Kidney (tissue), 14 donors: Measurements from ENCODE around the gene CABYR. TPM values are rescaled to one million over a fixed set of nuclear protein-coding genes. Genes with fewer than 3 reads are reported as not detected.
"Not testable (repeated sequence)": the region's sequence is repeated elsewhere in the genome, so short reads cannot be mapped to it uniquely, and the experiment has no call there.

Experiments used
- DNase-seq, 5 donors: peaks; one replicate each; pipeline ENCODE4 v3.0.0-alpha.2; 2013 to 2020
- FAIRE-seq: peaks from 2 replicates; lab custom pipeline; 2012; peaks lifted over from hg19 to GRCh38; lab: Jason Lieb, UNC
- H3K27ac ChIP-seq, 2 donors: one replicate each; pipeline ENCODE4 v1.7.0; 2013; ENCODE audit warnings: low read depth in 2 of 2, low read length in 2 of 2, inconsistent platforms in 1 of 2
- H3K27me3 ChIP-seq: one replicate; pipeline ENCODE4 v1.7.1; 2013; ENCODE audit warnings: low read length, inconsistent platforms; ENCODE audit not compliant: control insufficient read depth, insufficient read depth
- H3K36me3 ChIP-seq, 3 donors: one replicate each; pipeline versions ENCODE4 v1.7.0 to v1.7.1; 2013; ENCODE audit warnings: low read length in 3 of 3, control low read depth in 1 of 3, inconsistent platforms in 1 of 3; ENCODE audit not compliant: insufficient read depth in 3 of 3, control insufficient read depth in 2 of 3
- H3K4me1 ChIP-seq, 3 donors: one replicate each; pipeline versions ENCODE4 v1.7.0 to v1.7.1; 2013; ENCODE audit warnings: low read length in 3 of 3, inconsistent platforms in 1 of 3, low read depth in 1 of 3; ENCODE audit not compliant: control insufficient read depth in 2 of 3, insufficient read depth in 2 of 3
- H3K4me3 ChIP-seq, 3 donors: one replicate each; pipeline versions ENCODE4 v1.7.0 to v1.8.1; 2013; ENCODE audit warnings: low read length in 3 of 3, control low read depth in 1 of 3, inconsistent platforms in 1 of 3
- H3K9ac ChIP-seq, 3 donors: one replicate each; pipeline versions ENCODE4 v1.7.0 to v1.7.1; 2013; ENCODE audit warnings: low read length in 3 of 3, control low read depth in 1 of 3, inconsistent platforms in 1 of 3
- H3K9me3 ChIP-seq, 3 donors: one replicate each; pipeline versions ENCODE4 v1.7.0 to v1.7.1; 2013; ENCODE audit warnings: low read length in 3 of 3, control low read depth in 1 of 3, inconsistent platforms in 1 of 3; ENCODE audit not compliant: control insufficient read depth in 2 of 3, insufficient read depth in 1 of 3
- CTCF ChIP-seq: IDR thresholded peaks from 3 replicates; pipeline ENCODE4 v1.5.1; 2012; ENCODE audit warnings: mild to moderate bottlenecking, moderate library complexity, borderline replicate concordance; ENCODE audit not compliant: insufficient read depth; ENCODE audit errors: extremely low read depth
- intact Hi-C: fragments of 100-400 bp; cut with DNase I; formaldehyde crosslinking; loops from one replicate; pipeline ENCODE4 v1.11.1; 2022
- polyA plus RNA-seq: library from polyadenylated mRNA; stranded (reverse); fragments of 350-450 nt; fragmentation: Illumina TruSeq; extraction: RNeasy Lipid Tissue Mini Kit (QIAGEN cat#74804); gene quantifications from one replicate; pipeline ENCODE4 v1.2.3, GENCODE V29; 2014; ENCODE audit warnings: low read depth, low replicate concordance; ENCODE audit not compliant: insufficient read depth
- total RNA-seq: library from RNA; stranded (reverse); fragmentation: NEBNext Ultra II Directional; extraction: Animal tissue kit (Norgen Biotek cat#: 25700); gene quantifications from one replicate; pipeline ENCODE4 v1.2.1, GENCODE V29; 2021
- donor health status: control.
- donor health status: control.
- donor health status: control.
- donor health status: control.
- donor health status: control.
- donor health status: DM: yes; HTN: yes; CAD: no.
- donor health status: Normal renal cell carcinoma (clear cell type).

Gene CABYR
- total and polyA plus RNA-seq, 2 donors from 2014 or later, result 0.82 to 1.6 TPM

- no peak for DNase-seq
- no peak for TF ChIP-seq CTCF
- H3K9me3 ChIP-seq, result no peaks in the 10 kb centered on the region
- intact Hi-C loops, result no loop called here
- peak overlapping the region; percentile 26 to 85 (median 35) for H3K9ac ChIP-seq
- H3K4me3 ChIP-seq, result peak overlapping the region; percentile 80
- peaks cover 0 to 3% (median 2%) of the 10 kb centered on the region in 3 donors for H3K4me1 ChIP-seq
- FAIRE-seq, result no peak
- no peak overlapping the region for H3K27ac ChIP-seq
- no peaks in the 10 kb centered on the region for H3K36me3 ChIP-seq
- no peaks in the 10 kb centered on the region for H3K27me3 ChIP-seq
Observed at GRCh38 chr18:24138409-24138788, 463 bp upstream of the CABYR start.

GRCh38 chr18:24140697-24141096, 1.8 kb downstream of the CABYR start:
- no peak overlapping the region for H3K9ac ChIP-seq
- H3K27ac ChIP-seq, result no peak overlapping the region
- TF ChIP-seq CTCF, result no peak
- intact Hi-C loops, result no loop called here
- FAIRE-seq, result no peak
- H3K27me3 ChIP-seq, result no peaks in the 10 kb centered on the region
- peaks cover 0 to 3% (median 2%) of the 10 kb centered on the region in 3 donors for H3K4me1 ChIP-seq
- H3K36me3 ChIP-seq, result no peaks in the 10 kb centered on the region
- H3K9me3 ChIP-seq, result no peaks in the 10 kb centered on the region
- no peak overlapping the region for H3K4me3 ChIP-seq
- DNase-seq, result no peak

- Histone ChIP-seq H3K27me3 (no peaks in the 10 kb centered on the region), H3K4me1 (peaks cover 0 to 3% (median 2%) of the 10 kb centered on the region in 3 donors), H3K4me3 (no peak overlapping the region), H3K9me3 (no peaks in the 10 kb centered on the region), H3K27ac (no peak overlapping the region), H3K36me3 (no peaks in the 10 kb centered on the region), H3K9ac (no peak overlapping the region)
- TF ChIP-seq CTCF, result no peak
- FAIRE-seq (no peak), DNase-seq (no peak)
- intact Hi-C loops, result no loop called here
Observed at GRCh38 chr18:24142376-24142775, 3.5 kb downstream of the CABYR start.

GRCh38 chr18:24149591-24149990, 10.7 kb downstream of the CABYR start:
- H3K4me3 ChIP-seq, intact Hi-C loops, H3K4me1 ChIP-seq, DNase-seq, H3K9me3 ChIP-seq, H3K36me3 ChIP-seq, H3K27ac ChIP-seq, H3K9ac ChIP-seq, H3K27me3 ChIP-seq, FAIRE-seq: not testable (repeated sequence)
